Hindlimb muscle (tissue), 1 donor: ENCODE measurements around the gene CA11. TPM values are rescaled to one million over a fixed set of nuclear protein-coding genes. Genes with fewer than 3 reads are reported as not detected.

Experiments
- DNase-seq: peaks from one replicate; pipeline ENCODE4 v3.0.0-alpha.2; 2013
- polyA plus RNA-seq: library from polyadenylated mRNA; unstranded; fragments of 120-200 nt; gene quantifications from one replicate; pipeline ENCODE4 v1.2.1, GENCODE V29; 2013; ENCODE audit not compliant: insufficient read length

Gene CA11
- polyA plus RNA-seq, 1 donor = 7.8 TPM

DNA sequence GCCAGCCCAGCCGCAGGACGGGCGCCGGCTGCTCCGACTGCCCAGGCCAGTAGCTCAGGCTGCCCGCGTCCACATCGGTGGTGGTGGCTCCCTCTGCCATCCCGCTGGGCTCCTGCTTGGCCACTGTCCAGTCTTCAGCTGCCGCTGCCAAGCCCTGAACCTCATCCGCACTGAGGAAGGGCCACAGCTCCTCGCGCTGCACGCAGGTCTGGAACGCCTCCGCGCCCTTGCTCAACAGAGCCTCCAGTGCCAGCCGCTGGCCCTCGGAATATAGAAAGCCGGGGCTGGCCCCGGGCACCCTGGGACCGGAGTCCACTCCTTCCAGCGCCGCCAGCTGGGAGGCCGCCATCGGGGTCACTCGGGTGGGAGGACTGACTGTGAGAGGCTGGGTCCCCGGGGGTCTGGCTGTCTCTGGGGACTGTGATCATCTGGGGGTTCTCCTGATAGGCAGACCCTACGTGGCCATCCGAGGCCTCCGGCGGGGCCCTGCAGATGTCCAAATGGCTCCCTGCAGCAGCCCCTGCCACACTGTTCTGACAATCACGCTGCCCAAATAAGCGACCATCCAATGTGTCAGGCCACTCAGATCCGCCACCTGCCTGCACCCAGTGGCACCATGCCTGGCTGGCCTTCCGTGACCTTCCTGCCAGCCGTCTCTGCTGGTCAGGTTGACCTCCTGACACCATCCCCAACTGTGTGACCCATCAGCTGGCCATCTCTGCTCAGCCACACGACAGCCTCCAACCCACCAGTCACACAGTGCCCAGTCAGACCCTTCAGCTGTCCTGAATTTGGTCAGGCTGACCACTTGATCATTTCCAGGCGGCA lies 32.7 kb downstream of the CA11 start:
- no peak for DNase-seq

DNA sequence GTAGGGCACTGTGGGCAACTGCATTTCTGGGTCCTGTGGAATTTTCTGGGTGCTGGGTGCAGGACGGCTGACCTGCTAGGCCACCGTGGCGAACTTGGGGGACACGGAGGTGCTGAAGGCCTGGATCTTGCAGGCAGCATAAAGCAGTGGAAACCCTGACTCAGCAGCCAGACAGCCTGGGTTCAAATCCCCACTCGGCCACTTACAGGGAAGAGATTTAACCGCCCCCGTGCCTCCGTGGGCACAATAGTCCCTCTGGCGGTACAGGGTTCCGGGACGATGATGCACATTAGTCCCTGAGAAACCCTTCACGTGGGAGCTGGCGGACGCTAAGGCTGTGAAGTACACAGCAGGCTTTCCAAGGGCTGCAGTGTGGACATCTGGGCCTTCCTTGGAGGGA lies 34.1 kb downstream of the CA11 start:
- DNase-seq = no peak

DNA sequence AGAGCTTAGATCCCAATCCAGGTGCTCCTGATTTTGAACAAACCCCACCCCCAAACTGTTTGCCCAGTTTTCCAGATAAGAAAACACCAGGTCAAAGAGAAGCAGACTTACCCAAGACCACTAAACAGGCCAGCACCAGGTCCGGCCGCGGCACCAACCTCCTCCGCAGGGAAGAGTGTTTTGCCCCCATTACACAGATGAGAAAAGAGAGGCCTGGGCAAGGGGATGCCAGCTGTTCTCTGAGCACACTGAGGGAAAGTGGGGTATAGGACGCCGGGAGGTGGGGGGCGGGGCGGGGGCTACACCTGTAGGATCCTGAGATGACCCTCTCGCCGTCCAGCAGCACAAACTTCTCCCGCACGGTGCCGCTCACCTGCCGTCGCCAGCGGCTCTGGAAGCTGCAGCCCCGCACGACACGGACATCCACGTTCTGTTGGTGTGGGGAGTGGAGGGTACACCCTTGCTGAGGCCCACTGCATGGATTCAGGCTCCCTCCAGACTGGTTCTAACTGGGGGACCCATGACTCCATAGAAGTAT lies 36.3 kb downstream of the CA11 start:
- DNase-seq = no peak

DNA sequence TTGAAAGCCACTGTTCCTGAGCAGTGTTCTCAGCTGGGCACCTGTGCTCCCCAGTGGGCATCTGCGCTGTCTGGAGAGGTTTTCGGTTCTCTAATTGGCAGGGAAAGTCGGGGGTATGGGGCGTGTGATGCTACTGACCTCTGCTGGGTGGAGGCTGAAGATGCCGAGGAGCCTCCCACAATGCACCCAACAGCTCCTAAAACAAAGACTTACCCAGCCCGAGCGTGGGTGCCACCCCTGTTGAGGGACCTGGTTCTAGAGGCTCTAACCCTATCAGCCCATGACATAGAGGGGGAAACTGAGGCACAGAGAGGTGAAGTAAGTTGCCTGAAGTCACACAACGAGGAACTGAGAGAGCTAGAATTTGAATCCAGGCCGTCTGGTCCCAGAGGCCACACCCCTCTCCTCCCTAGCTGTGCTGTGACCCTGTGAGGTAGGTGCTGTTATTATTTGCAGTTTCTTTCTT lies 37.2 kb downstream of the CA11 start:
- no peak for DNase-seq

DNA sequence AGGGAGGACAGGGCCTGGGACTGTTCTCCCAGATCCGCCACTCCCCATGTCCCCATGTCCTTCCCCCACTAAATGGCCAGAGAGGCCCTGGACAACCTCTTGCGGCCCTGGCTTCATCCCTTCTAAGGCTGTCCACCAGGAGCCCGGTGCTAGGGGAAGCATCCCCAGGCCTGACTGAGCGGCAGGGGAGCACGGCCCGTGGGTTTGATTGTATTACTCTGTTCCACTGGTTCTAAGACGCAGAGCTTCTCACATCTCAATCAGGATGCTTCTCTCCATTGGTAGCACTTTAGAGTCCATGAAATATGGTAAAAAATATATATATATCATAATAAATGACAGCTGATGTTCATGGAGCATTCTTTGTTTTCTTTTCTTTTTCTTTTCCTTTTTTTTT lies 38.6 kb downstream of the CA11 start:
- no peak for DNase-seq

DNA sequence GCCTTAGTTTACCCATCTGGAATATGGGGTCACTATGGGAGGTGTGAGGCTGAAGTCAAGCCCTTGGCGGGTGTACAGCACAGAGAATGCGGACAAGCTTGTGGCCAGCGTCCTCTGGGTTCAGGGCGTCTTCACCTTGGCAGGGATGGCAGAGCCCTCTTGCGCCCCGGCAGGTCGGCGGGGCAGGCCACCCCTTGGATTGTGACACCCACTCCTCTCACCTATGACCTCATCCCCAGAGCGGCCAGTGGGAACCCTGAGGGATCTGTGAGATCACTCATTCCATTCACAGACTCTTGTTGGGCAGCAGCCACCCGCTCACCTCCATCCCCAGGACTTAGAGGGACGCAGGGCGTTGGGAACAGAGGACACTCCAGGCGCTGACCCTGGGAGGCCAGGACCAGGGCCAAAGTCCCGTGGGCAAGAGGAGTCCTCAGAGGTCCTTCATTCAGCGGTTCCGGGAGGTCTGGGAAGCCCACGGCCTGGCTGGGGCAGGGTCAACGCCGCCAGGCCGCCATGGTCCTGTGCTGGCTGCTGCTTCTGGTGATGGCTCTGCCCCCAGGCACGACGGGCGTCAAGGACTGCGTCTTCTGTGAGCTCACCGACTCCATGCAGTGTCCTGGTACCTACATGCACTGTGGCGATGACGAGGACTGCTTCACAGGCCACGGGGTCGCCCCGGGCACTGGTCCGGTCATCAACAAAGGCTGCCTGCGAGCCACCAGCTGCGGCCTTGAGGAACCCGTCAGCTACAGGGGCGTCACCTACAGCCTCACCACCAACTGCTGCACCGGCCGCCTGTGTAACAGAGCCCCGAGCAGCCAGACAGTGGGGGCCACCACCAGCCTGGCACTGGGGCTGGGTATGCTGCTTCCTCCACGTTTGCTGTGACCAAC lies 39.3 kb downstream of the CA11 start, which contains the start of gene SPACA4:
TSS of gene SPACA4 (plus strand) at position 280 of the 896 bp plus-strand sequence. CDS start at position 517, 237 bp downstream.
- no peak for DNase-seq

DNA sequence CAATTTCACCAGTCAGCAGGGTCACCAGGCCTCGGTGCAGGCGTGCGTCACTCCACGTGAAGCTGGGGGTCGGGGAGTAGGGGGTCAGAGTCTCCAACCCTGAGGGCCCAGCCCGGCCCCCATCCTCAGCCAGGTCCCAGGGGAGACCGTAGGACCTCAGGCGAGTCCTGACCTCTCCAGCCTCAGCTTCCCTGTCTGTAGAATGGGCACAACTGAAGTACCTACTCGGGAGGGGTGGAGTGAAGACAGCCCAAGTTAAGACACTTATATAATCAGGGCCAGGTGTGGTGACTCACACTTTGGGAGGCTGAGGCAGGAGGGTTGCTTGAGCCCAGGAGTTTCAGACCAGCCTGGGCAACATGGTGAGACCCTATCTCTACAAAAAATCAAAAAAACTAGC lies 42.1 kb downstream of the CA11 start:
- DNase-seq = no peak

DNA sequence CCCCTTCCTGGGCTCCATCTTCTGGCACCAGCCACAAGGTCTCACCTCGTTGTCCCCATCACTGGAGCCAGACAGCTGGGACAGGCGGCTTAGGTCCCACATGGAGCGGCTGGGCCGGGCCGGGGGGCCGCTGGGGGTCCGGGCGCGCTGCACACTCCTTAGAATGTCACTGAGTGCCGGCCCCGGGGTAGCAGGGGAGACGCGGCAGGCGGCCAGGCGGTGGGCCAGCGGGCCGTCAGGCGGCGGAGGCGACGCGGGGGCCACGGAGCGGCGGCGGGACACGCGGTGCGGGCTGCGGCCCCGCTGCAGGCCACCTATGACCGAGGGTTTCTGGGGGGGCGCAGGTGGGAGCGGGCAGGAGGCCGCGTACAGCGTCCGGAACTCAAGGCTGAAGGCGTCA lies 42.5 kb downstream of the CA11 start:
- no peak for DNase-seq

DNA sequence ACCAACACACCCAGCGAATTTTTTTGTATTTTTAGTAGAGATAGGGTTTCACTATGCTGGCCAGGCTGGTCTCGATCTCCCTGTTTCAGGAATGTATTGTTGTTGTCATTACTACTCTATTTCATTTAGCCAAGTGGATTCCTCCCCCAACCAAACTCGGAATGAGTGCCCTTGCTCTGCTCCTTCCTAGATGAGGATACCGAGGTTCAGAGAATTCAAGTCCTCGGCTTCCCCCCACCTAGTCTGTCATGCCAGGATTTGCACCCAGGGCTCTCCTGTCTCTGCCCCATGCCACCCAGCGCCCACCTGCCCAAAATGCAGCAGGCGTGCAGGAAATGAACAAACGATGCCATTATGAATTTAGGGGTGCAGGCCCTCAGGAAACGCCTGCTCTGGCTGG lies 43.0 kb downstream of the CA11 start:
- DNase-seq = no peak

DNA sequence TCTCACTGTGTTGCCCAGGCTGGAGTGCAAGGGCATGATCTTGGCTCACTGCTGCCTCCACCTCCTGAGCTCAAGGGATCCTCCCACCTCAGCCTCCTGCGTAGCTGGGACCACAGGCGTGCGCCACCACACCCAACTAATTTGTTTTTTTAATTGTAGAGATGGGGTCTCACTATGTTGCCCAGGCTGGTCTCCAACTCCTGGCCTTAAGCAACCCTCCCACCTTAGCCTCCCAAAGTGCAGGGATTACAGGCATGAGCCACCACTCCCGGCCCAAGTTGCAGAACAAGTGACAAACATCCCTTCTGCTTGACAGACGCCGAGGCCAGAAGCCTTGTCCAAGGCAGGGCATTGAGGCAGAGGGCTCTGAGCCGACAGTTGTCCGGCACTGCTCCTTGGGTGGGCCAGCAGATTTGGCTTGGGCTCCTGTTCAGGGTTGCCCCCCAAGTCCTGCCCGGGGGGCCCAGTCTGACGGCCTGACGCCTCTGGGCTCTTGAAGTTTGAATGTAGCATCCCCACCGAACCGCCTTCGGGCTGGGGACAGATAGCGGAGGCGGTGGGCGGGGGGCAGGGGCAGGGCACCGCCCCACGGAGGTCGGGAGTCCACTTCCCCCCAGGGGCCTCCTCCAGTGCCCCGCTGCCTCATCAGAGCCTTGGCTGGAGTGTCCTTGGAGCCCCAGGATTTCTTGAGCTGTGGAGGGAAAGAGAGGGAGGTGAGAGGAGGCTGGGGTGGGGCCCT lies 45.1 kb downstream of the CA11 start:
- no peak for DNase-seq

DNA sequence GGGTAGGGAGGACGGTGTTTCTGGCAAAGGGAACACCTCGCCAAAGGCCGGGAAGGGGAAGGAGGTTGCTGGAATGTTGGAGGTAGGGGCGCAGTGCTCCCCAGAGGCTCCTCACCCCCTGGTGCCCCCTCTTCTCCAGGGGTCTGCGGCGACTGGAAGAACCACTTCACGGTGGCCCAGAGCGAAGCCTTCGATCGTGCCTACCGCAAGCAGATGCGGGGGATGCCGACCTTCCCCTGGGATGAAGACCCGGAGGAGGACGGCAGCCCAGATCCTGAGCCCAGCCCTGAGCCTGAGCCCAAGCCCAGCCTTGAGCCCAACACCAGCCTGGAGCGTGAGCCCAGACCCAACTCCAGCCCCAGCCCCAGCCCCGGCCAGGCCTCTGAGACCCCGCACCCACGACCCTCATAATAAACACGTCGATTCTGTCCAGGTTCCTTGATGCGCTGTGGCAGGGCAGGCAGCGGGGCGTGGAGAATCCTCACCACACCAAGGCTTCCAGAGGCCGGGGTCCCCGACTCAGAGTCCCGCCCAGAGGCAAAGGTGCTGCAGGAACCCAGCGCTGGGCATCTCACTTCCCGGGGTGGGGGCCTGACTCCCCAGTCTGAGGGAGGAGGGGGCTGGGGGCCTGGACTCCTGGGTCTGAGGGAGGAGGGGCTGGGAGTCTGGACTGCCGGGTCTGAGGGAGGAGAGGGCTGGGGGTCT lies 46.8 kb downstream of the CA11 start:
- DNase-seq = no peak

DNA sequence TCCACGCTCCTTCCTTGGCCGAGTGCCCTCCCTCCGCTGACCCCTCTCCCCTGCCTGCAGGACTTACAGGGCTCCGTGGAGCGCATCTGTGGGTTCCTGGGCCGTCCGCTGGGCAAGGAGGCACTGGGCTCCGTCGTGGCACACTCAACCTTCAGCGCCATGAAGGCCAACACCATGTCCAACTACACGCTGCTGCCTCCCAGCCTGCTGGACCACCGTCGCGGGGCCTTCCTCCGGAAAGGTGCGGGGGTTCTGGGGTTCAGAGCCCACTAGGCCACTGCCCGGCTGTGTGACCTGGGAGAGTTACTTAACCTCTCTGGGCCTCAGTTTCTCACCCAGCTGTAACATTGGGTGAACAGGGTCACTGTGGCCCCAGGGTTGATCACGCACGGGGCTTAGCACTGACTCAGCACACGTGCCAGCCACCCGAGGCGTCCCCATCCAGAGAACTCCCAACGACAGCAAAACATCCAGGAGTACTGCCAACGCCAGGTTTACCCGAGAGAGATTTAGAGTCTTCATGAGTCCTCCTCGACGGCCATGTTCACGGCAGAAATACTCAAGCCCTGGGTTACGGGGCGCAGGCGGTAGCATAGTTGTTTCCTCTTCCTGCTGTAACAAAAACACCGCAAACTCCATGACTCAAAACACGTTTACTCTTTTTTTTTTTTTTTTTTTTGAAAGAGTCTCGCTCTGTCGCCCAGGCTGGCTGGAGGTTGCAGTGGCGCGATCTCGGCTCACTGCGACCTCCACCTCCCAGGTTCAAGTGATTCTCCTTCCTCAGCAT lies 49.1 kb downstream of the CA11 start:
- no peak for DNase-seq

DNA sequence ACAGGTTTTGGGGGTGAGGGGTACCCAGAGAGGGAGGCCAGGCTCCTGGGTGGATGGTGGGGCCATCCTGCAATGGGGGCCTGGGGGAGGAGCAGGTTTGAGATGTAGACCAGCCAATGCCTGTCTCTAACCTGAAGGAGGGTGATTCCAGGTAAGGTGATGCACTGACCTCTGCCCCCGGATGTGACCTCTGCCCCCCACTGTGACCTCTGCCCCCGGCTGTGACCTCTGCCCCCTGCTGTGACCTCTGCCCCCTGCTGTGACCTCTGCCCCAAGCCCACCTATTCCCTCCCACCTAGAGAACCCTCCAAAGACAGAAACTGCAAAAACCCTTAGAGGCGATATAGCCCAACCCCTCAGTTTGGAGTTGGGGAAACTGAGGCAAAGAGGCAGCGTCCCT lies 49.8 kb downstream of the CA11 start:
- no peak for DNase-seq

DNA sequence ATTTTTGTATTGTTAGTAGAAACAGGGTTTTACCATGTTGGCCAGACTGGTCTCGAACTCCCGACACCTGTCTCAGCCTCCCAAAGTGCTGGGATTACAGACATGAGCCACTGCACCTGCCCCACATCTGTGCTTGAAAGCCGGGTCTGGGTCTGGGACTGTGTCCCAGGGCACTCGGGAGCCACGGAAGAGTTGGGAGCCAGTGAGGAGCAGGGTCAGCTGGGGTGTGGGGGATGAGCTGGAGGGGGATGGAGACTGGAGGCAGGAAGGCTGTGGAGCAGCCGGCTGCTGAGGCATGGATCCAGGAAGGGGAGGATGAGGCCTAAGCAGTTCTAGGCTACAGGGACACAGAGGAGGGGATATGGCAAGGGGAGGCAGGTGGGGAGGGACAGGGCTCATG lies 50.2 kb downstream of the CA11 start:
- DNase-seq = no peak

DNA sequence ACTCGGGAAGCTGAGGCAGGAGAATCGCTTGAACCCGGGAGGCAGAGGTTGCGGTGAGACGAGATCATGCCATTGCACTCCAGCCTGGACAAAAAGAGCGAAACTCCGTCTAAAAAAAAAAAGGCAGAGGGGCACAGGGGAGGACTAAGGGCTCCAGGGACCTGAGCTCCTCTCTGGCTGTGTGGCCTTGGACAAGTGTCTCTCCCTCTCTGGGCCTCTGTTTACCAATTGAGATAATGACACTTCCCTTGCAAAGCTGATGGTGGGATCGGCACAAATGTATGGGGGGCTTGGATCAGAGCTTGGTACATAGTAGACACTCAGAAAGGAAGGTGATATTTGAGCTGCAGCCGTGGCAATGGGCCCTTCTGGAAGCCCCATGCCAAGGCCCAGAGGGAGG lies 50.8 kb downstream of the CA11 start:
- DNase-seq = no peak

DNA sequence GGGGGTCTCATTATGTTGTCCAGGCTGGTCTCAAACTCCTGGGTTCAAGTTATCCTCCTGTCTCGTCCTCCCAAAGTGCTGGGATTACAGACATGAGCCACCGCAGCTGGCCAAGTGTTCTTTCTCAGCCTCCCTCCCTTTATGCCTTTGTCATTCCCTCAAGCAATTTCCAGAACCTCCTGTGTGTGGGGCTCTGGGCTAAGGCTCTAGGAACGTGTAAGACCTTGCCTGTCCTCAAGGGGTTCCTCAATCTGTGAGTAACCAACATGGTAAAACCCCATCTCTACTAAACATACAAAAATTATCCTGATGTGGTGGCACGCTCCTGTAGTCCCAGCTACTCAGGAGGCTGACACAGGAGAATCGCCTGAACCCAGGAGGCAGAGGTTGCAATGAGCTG lies 55.0 kb downstream of the CA11 start:
- DNase-seq = no peak

DNA sequence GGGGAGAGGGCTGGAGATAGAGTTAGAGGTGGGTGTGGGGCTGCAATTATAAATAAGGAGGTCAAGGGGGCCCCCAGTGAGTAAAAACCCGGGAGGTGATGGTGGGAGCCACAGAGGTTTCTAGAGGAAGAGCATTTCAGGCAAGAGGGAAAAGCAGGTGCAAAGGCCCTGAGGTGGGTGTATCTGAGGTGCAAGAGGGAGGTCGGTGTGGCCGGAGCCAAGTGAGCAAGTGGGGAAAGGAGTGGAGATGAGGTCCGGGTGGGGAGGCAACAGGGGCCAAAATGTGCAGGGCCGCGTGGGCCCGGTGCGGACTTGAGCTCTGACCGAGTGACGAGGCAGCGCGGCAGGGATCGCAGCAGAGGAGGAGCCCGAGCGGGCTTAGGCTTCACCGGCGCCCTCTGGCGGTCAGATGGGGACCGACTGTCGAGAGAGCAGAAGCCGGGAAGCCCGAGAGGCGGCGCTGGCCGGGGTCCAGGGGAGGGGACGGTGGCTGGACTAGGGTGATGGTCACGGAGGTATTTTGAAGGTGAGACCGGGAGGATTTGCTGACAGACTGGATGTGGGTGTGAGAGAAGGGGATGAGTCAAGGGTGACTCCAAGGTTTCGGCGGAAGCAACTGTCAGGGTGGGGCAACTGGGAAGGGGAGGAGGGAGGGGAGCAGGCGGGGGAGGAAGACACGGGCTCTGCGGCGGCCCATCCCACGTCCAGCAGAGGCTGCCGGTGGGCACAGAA lies 57.2 kb downstream of the CA11 start:
- DNase-seq = peak; percentile 87
